Inflammatory macrophage treated with lipopolysaccharide for 1 hour (primary cell): ENCODE data around the gene ZNF516.

Experiments
- DNase-seq, 2 donors: peaks; one replicate each; pipeline ENCODE4 v3.0.0-alpha.2; 2020 to 2022

The ZNF516 gene

DNA sequence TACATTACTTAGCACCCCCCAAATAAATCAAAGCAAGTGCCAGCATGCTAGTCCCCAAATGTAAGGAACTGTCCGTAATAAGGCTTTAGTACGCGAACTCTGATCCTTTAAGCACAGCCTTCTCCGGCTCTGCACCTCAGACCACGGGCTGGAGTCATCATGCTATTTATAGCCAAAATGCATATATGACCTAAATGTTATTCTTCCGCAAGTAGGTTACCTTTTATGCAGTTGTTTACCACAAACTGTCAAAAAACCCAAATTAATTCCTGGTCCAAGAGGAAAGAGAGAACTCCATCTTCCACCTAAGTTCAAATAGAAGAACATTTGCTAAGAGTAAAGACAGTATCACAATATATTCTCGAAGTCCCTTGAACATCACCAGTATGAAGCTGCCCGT lies 42.7 kb downstream of the ZNF516 start:
- DNase-seq: no peak

DNA sequence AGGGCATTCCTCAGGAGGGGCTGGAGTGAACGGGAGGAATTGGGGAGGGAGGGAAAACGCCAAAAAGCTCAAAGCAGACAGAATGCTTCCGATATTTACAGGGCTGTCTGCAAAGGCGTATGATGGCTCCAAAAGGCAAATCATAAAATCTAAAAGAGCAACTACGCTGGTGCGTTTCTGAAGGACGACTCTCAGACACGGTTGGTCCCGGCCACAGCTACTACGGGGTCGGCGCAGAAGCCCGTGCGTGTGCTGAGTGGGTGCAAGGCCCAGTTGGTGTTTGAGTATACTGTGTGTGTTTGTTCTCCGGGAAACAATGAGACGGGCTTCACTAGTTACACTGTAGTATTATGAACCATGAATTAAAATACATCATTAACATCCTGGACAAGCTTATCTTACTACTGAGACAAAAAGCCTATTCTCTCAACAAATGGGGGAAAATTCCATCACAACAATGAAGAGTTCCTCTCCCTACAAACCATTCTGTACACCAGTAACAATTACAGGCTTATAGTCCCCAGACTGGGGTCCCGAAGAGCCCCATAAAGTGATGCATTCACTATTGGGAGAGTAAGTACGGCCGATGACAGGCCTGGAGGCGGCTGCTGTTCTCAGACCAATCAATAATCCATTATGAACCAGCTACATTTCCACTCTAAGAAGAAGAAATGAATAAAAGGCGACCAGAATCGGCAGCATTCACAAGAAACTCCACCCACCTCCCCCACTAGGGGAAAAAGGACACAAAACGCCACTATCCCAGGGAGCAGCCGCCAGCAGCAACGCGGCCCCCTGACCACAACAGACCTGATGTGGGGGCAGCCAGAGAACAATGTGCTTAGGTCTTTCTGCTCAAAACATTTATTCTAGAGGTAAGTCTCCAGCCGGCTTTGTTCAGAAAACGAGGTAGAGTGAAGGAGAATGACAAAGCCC lies 43.4 kb downstream of the ZNF516 start:
- DNase-seq: no peak

DNA sequence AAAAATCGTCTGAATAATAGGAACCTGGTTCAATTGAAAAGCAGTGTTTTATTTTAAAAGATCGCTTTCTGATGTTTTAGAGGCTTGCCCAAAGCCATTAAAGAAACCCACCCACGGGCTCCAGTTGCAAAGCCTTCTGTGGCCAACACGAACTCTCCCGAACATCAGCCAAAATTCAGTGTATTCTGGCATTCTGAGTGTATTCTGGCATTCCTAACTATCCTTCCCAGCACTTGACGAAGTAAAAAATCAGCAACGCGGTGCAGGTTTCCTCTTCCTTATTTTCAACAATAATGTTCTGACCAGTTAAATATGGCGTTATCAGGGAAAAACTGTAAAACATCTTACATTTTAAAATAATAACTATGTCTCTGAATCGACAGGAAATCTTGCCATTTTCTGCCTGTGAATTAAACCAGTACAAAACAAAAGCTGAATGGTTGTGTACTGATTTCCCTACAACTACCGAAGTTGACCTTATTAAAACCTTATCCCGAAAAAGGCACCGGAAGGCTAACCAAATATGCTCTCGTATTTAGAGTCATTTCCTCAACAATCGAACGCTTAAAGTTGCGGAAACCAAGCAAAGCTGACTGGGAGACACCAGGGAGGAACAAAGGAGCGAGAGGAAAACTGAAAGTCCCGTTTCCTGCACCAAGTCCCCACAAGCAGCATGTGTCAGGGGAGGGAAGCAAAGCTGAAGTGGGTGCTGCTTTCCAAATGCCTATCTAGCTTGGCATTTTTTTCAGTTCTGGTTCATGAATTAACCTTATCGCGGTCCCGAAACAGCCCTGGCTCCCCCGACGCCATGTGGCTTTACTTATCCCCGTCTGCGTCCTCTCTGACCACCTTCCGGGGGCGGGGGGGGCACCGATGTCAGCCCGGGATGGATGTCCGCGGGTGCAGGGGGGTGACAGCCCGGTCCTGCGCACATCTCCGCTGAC lies 44.3 kb downstream of the ZNF516 start:
- DNase-seq: peak; percentile 67 to 70

DNA sequence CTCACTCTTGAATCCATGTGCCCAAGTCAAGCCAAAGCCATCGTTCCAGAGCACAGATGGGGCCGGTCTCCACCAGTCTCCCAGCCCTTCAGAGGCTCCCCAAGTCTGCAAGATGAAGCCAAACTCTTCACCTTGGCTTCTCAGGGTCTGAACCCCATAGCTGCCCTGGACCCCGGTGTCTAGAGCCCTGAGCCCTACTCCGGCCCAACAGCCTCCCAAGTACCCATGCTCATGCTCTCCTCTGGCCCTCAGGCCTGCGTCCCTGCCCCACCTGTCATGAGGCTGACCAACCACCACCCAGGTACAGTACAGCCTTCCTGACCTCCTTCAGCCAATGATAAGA lies 46.0 kb downstream of the ZNF516 start:
- DNase-seq: no peak

DNA sequence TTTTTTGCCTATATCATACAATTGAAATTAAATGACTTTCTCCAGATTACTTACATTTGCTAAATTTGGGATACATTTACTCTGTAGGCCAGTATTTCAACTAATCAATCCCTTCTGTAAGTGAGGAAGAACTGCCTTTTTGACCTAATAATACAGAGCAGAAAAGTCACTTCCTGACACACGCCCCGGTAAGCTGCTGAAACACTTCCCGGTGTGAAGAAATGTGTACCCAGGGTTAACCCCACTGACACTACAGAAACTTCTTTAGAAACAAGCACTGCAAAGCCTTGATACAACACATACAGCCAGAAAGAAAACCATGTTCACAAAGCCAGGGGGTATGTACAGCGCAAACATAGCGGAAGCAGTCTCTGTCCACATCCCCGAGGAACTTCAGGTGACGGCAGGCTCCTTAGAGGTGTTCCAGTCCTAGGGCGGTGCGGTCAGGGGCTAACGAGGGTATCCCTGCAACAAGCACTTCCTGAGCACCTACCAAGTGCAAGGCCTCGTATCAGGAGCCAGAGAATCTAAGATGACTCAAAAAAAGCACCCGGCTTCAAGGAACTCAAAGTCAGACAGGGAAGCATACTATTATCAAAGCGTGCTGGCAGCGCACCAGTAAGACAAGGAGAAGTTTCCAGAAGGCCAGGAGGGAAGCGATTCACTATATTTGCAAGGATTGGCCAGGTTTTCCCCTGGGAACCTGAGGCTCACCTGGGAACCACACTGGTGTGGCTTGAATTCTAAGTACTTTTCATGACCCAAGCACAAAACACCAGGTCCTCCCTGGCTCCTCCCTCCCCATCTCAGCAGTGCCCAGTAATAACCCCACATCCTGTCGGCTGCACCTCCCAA lies 46.6 kb downstream of the ZNF516 start:
- DNase-seq: peak in 1 of 2 donors; percentile 38

DNA sequence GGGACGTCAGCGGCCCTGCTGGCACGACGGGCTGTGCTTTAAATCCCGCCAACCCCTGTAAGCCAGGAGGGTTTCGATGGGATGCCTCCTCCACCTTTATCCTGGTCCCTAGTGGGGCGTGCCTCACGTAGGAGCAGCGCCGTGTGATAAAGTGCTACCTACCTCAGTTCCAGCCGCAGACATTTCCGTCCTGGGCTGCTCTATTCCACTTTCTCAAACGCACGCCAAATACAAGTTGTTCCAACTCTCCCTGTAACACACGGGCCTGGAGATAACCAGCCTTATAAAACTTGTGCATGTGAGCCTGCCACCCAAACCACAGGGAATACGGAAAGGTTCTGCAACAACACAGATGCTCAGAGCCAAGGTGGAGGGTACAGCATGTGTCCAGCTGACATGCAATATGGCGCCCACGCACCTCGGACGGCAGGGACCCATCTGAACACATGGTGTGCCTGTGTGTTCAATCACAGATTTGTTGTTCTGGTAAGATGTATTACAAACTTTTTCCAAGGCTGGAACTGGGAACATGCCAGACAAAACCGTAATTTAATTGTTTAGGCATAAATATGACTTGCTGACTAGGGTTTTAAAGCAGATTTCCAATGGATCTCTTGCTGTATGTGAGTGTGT lies 47.7 kb downstream of the ZNF516 start:
- no peak for DNase-seq

DNA sequence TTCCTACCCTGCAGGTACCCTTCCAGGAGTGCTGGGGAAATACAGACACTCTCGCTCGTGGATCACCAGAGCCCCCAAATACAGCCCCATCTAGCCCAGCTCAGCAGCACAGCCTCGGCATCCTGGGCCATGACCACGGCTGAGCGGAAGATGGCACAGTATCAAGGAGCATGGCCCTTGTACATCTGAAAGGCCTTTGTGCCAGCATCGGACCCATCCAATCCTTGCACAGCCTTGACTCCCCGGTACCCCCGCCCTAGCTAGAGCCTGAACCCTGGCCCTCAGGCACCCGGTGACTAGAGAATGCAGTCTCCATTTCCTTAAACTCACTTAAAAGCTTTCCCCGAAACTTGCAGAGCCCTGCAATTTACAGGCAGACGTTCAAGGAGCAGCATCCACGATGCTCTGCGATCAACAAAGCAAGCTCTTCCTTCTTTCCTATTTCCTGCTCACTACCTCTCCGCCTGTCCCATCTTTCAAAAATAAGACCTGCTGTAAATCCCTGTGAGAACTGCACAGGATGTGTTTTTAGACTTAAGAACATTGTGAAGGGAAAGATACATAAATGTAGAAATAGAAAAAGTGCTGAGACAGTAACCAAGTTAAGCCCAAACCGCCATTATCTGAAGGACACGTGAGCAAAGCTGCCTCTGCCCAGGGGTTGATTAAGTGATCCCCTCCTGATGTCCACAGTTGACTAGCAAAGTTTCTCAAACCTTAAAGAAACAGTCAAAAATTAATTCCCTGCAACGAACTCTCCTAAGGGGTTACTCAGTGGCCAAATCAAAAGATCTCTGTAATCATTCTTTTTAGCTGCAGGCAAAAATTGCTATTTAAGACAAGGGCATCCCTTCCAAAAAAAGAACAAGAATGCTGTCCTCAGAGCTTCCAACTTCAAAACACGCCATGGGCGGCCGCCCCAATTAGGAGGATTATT lies 48.5 kb downstream of the ZNF516 start:
- no peak for DNase-seq

DNA sequence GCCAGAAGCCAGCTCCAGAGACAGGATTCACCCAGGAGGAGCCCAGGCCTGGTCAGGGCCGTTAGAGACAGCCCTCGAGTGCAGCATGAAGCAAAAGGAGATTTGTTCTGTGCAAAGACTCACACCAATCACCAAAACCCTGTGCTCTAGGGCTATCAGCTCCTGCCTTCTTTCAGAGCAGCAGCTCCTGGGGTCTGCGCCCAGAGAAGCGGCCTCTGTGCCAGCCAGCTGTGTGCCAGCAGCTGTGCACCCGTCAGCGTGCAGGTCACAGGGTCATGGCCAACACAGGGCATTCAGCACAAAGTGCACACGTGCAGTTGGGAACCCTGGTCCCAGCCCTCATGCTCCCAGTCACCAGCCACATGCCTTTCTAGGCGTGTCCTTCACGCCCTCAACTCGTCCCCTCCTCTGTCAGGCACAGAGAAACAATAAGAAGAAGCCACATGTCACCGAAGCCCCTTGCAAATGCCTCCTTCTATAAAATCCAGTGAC lies 49.3 kb downstream of the ZNF516 start:
- DNase-seq: no peak

DNA sequence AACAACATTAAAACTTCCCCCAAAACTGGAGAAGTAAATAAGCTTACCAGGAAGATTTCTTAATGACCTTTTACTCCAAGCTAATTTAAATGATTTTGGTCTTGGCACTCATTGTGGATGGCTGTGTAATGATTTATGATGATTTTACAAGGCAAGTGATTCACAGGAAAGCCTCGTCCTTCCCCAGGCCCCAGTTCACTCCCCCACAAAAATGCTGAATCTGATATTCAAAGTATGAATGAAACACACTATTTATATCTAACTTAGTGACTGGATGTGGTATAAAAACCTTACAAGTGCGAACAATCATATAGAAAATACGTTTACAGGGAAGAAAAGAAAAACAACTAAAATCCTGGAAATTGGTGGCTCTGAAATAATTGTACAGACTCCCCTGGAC lies 49.8 kb downstream of the ZNF516 start:
- DNase-seq: no peak

DNA sequence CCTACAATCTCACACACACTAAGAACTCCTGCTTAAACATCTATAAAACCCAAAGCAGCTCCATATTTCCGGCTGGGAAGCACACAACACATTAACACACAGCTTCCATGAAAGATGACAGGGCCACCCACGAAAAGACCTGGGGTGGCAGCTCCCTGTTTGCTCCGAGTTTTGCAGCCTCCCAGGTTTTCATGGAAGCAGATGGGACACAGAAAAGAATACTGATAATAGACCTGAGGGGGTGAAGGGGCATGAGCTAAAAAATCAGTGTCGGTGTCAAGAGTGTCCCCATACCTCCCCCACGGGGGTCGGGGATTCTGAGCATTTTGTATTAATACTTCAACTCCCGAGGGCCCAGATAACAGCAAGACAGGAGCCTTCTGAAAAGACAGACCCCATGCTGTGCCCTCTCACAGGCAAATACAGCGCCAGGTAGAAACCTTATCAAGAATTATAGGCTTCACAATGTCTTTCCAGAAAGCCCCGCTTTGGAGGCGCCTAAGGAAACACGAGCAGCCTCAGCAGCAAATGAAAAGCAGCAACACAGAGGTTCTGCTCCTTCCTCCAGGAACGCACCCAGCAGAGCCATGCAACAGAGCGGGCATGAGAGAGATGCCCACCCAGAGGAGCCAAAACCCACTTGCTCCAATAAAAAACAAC lies 50.5 kb downstream of the ZNF516 start:
- no peak for DNase-seq

DNA sequence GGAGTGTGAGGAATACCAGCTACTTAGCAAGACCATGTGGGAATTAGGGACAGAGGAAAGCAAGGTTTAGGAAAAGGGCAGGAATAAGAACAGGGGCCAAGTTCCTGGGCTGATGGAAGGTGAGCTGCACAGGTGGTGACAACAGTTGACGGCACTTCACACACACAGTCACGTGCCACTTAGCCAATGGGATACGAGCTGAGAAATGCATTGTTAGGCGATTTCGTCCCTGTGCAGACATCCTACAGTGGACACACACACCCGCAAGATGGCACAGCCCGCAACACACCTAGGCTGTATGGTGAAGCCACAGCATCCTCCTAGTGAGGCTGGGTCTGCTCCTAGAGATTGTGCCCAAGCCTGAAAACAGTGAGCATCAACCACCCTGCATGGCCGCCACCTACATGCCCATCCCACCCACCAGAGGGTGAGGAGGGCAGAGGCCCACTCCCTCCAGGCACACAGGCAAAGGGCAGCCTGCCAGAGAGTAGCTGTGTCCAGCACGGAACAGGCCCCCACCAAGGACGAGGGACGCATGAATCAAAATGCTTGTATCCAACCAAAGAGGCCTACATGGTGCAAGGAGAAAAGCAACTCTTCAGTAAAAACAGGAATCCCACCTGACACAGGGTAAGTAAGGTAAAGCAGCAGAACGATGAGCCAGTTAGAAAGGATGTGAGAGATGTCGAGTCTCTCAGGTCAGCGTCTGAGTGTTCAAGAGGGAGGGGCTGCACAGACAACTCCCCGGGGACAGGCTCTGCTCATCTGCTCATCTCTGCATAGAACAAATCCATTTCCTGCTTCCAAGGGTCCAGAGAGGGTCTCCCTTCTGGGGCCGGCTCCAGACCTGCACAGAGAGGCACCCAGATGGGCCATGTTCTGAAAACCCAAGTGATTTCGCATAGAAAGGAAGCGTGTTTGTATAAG lies 51.3 kb downstream of the ZNF516 start:
- DNase-seq: no peak

DNA sequence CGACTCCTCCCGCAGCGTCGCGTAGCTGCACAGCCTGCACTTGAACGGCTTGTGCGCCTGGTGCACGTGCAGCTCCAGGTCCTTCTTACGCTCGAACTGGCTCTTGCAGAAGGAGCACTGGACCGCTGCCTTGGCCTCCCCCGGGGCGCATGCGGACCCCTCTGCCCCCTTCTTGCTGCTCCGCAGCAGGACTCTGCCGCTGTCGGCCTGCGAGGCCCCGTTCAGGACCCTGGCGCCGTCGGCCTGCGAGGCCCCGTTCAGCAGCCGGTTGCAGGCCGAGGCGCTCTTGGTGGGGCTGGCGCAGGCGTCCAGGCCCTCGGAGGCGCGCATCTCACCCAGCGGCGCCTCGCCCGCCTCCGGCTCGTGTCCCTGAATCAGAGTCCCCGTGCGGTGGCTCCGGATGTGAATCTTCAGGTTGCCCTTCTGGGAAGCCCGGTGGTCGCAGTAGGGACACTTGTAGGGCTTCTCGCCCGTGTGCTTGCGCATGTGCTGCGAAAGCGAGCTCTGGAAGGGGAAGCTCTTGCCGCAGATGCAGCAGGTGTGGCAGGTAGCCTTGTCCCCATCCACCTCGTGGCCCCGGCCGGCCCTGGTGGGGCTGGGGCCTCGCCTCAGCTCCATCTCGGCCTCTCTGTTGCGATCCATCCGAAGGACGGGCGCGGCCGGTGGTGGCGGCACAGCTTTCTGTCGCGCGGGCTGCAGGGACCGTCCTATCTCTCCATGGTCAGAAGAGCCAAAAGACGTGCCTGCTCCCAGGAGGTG lies 52.5 kb downstream of the ZNF516 start:
- no peak for DNase-seq

DNA sequence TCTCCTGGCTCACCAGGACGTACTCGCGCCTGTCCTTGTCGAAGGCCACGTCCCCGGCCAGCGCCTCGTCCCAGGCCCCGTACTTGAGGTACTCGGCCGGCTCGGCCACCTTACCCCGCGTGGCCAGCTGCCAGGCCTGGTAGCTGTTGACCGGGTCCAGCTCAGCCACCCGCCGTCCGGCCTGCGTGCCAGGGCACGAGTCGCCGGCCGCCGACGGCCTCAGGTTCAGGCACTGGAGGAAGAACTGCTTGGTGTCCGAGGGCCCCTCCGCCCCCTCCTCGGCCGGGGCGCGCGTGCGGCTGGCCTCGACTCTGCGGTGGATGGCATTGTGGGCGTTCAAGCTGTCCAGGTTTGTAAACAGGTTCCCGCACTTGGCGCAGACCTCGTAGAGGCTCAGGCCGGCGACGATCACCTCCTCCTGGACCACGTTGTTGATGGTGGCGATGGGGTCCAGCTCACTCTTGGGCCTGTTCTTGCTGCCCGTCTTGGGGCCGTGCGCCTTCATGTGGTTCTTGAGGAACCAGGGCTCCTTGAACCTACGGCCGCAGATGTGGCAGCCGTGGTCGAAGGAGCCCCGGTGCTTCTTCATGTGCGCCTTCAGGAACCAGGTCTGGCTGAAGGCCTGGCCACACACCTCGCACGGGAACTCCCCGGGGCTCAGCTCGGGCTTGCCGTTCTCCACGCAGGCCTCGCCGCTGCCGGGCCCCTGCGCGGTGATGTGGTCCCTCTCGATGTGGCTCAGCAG lies 53.2 kb downstream of the ZNF516 start:
- no peak for DNase-seq

DNA sequence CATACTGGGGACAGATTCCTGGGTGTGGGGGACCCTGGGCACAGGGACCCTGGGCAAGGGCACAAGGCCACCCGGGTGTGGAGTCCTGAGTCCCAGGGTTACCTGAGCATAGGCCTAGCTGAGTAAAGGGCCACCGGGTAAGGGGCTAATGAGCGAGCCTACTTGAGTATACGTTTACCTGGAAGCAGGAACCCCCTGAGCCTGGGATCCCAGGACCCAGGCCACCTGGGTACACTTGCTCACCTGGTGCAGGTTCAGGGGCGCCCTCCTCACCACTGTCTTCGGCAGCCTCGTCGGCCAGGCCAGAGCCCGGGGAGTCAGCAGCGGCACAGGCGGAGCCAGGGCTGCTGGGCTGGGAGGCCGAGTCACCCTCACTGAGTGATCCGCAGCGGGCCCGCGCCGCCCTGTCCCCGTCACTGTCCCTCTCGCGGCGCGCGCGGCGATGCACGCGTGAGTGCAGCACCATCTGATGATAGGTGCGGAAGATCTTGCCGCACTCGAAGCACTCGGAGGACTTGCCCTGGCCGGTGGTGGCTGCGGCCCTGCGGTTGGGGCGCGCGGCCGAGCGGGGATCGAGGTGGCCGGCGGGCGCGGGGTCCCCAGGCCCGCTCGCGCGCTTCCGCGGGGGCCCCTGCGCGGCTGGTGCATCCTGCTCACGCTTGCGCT lies 53.9 kb downstream of the ZNF516 start:
- no peak for DNase-seq

DNA sequence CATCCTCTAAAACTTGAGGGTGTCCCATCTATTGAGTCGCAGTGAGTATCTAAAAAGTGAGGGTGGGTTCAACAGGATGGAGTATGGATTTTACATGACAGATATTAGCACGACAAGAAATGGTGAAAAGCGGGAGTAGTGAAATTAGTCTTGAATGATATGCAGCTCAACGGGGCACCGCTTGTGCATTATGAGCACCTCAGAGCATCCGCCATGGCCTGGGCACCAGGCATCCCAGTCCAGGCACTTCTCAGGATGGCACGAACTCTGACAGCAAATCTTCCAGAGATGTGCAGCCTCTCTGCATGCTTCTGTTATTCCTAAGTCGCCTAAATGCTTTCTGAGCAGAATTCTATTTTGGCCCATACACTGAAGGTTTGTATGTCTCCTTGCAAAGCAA lies 57.1 kb downstream of the ZNF516 start:
- no peak for DNase-seq

DNA sequence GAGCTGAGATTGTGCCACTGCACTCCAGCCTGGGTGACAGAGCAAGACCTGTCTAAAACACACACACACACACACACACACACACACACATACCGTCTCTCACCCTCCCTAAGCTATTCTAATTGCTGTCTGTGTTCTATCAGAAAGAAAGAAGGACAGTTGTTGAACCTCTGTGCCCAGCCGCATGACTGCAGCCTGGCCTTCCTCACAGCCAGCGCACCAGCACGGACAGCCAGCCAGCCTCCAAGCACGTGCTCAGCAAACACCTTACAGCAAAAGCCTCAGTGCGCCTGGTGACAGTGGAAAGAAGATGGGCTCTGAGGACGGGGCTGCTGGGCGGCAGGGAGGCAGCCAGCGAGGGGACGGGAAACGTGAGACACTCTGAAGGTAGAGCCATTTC lies 58.0 kb downstream of the ZNF516 start:
- no peak for DNase-seq

DNA sequence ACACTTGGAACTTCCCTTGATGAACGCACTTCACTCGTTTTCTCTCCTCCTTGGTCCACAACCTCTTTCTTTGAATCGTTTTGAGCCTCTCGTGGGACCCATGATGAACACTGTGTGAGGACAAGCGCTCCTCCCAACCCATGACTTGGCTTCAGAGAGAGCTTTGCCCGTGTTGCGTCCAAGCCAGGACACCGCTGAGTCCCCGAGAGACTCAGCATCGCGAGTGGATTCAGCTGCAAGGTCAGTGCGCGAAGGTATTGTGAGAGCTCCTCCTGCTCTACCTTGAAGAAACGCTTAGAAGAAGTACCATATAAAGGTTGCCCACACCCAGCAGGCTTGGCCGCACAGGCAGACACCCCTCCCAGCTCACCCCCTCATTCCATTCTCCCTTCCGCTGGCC lies 58.7 kb downstream of the ZNF516 start:
- DNase-seq: no peak
